KMS-11 (cell line): ENCODE measurements around the gene PRLR.

Experiments used
- H2AFZ ChIP-seq: fragments of 200-600 bp; sonication (generic); 2 replicates; pipeline ENCODE4 v1.6.1; 2016; ENCODE audit warnings: antibody characterized with exemption, mixed run types, low read depth
- H3K27ac ChIP-seq: fragments of 200-600 bp; sonication (generic); 2 replicates; pipeline ENCODE4 v1.6.1; 2016; ENCODE audit warnings: mild to moderate bottlenecking, mixed run types
- H3K27me3 ChIP-seq: fragments of 200-600 bp; sonication (generic); 2 replicates; pipeline ENCODE4 v1.6.1; 2017; ENCODE audit warnings: mild to moderate bottlenecking, low read depth, mixed run types, moderate library complexity; ENCODE audit not compliant: insufficient read depth
- H3K36me3 ChIP-seq: fragments of 200-600 bp; sonication (generic); 2 replicates; pipeline ENCODE4 v1.6.1; 2017; ENCODE audit warnings: mild to moderate bottlenecking, mixed run types; ENCODE audit not compliant: insufficient read depth
- H3K4me1 ChIP-seq: fragments of 200-600 bp; sonication (generic); 2 replicates; pipeline ENCODE4 v1.6.1; 2016; ENCODE audit warnings: mild to moderate bottlenecking, low read depth, mixed run types; ENCODE audit not compliant: poor library complexity, severe bottlenecking
- H3K4me2 ChIP-seq: fragments of 200-600 bp; sonication (generic); 2 replicates; pipeline ENCODE4 v1.7.0; 2016; ENCODE audit warnings: mild to moderate bottlenecking, mixed run types
- H3K4me3 ChIP-seq: fragments of 200-600 bp; sonication (generic); IDR thresholded peaks from 2 replicates; pipeline ENCODE4 v1.6.1; 2017; ENCODE audit warnings: low read depth, low read length, mixed read lengths; ENCODE audit not compliant: insufficient read depth
- H3K79me2 ChIP-seq: fragments of 200-600 bp; sonication (generic); 2 replicates; pipeline ENCODE4 v1.6.1; 2016; ENCODE audit warnings: low read depth, mixed run types; ENCODE audit not compliant: insufficient read depth
- H3K9ac ChIP-seq: fragments of 200-600 bp; sonication (generic); 2 replicates; pipeline ENCODE4 v1.6.1; 2016; ENCODE audit warnings: mild to moderate bottlenecking, mixed run types
- H4K20me1 ChIP-seq: fragments of 200-600 bp; sonication (generic); 2 replicates; pipeline ENCODE4 v1.6.1; 2016; ENCODE audit warnings: mild to moderate bottlenecking, mixed run types; ENCODE audit not compliant: insufficient read depth
- CTCF ChIP-seq: fragments of 200-600 bp; sonication (generic); conservative IDR thresholded peaks from 2 replicates; pipeline ENCODE4 v1.6.1; 2017; ENCODE audit warnings: low read depth, mild to moderate bottlenecking, antibody characterized with exemption, low read length, moderate library complexity, mixed read lengths

PRLR gene

GRCh38 chr5:35159370-35159742, 70.9 kb downstream of the PRLR start:
- no peak overlapping the region for H3K27ac ChIP-seq
- TF ChIP-seq CTCF, result no peak

GRCh38 chr5:35158622-35159369, 71.5 kb downstream of the PRLR start:
- Histone ChIP-seq H3K27ac (no peak overlapping the region), H3K36me3 (no peaks in the 10 kb centered on the region), H3K4me1 (no peaks in the 10 kb centered on the region), H3K4me3 (no peak overlapping the region), H3K4me2 (no peak overlapping the region), H2AFZ (no peak overlapping the region), H3K79me2 (no peaks in the 10 kb centered on the region), H3K9ac (no peak overlapping the region), H4K20me1 (no peaks in the 10 kb centered on the region), H3K27me3 (no peaks in the 10 kb centered on the region)
- TF ChIP-seq CTCF, result no peak

More at GRCh38 chr5:35159370-35159742, 70.9 kb downstream of the PRLR start:
- Histone ChIP-seq H3K4me1 (no peaks in the 10 kb centered on the region), H3K4me2 (no peak overlapping the region), H3K9ac (no peak overlapping the region), H3K79me2 (no peaks in the 10 kb centered on the region), H4K20me1 (no peaks in the 10 kb centered on the region), H3K27me3 (no peaks in the 10 kb centered on the region), H3K4me3 (no peak overlapping the region), H3K36me3 (no peaks in the 10 kb centered on the region), H2AFZ (no peak overlapping the region)

GRCh38 chr5:35158204-35158603, 72.1 kb downstream of the PRLR start:
- H3K4me3 ChIP-seq, result no peak overlapping the region
- no peaks in the 10 kb centered on the region for H3K79me2 ChIP-seq
- no peak overlapping the region for H3K27ac ChIP-seq
- no peaks in the 10 kb centered on the region for H4K20me1 ChIP-seq
- H3K36me3 ChIP-seq, result no peaks in the 10 kb centered on the region
- no peaks in the 10 kb centered on the region for H3K27me3 ChIP-seq
- TF ChIP-seq CTCF, result no peak
- no peak overlapping the region for H3K9ac ChIP-seq
- H2AFZ ChIP-seq, result no peak overlapping the region
- H3K4me1 ChIP-seq, result no peaks in the 10 kb centered on the region
- no peak overlapping the region for H3K4me2 ChIP-seq

- no peak overlapping the region for H3K4me3 ChIP-seq
- H3K4me2 ChIP-seq, result no peak overlapping the region
- H3K79me2 ChIP-seq, result no peaks in the 10 kb centered on the region
- no peaks in the 10 kb centered on the region for H3K27me3 ChIP-seq
- no peaks in the 10 kb centered on the region for H4K20me1 ChIP-seq
- peaks cover 10% of the 10 kb centered on the region for H3K4me1 ChIP-seq
- H3K9ac ChIP-seq, result no peak overlapping the region
- no peak overlapping the region for H2AFZ ChIP-seq
- TF ChIP-seq CTCF, result no peak
- no peak overlapping the region for H3K27ac ChIP-seq
- no peaks in the 10 kb centered on the region for H3K36me3 ChIP-seq
These were observed 76.8 kb downstream of the PRLR start for GRCh38 chr5:35153375-35153932.
